Hepatocyte (in vitro differentiated cells): ENCODE data around the gene RBM38. TPM values are rescaled to one million over a fixed set of nuclear protein-coding genes. Genes with fewer than 3 reads are reported as not detected.
"Not testable (repeated sequence)": the region's sequence is repeated elsewhere in the genome, so short reads cannot be mapped to it uniquely, and the experiment has no call there.

Experiments
- DNase-seq: peaks from one replicate; pipeline ENCODE4 v3.0.0-alpha.2; 2016; ENCODE audit warnings: low spot score
- H2AFZ ChIP-seq: fragments of 200-600 bp; sonication (generic); 2 replicates; pipeline ENCODE4 v1.6.0; 2016; ENCODE audit warnings: antibody characterized with exemption, mild to moderate bottlenecking
- H3K27ac ChIP-seq: fragments of 200-600 bp; sonication (generic); 2 replicates; pipeline ENCODE4 v1.5.1; 2016; ENCODE audit warnings: mild to moderate bottlenecking
- H3K27me3 ChIP-seq: fragments of 200-600 bp; sonication (generic); 2 replicates; pipeline ENCODE4 v1.6.1; 2016
- H3K36me3 ChIP-seq: fragments of 200-600 bp; sonication (generic); replicated peaks from 2 replicates; pipeline ENCODE4 v1.5.1; 2016; ENCODE audit warnings: low read depth; ENCODE audit not compliant: insufficient read depth
- H3K4me1 ChIP-seq: fragments of 200-600 bp; sonication (generic); 2 replicates; pipeline ENCODE4 v1.5.1; 2016; ENCODE audit warnings: mild to moderate bottlenecking, moderate library complexity; ENCODE audit not compliant: insufficient read depth
- H3K4me2 ChIP-seq: fragments of 200-600 bp; sonication (generic); 2 replicates; pipeline ENCODE4 v1.6.0; 2016
- H3K4me3 ChIP-seq: fragments of 200-600 bp; sonication (generic); 2 replicates; pipeline ENCODE4 v1.5.1; 2016; ENCODE audit warnings: mild to moderate bottlenecking
- H3K79me2 ChIP-seq: fragments of 200-600 bp; sonication (generic); 2 replicates; pipeline ENCODE4 v1.6.0; 2017; ENCODE audit warnings: mild to moderate bottlenecking
- H3K9me2 ChIP-seq: fragments of 200-600 bp; sonication (generic); replicated peaks from 2 replicates; pipeline ENCODE4 v1.6.0; 2017; ENCODE audit warnings: mild to moderate bottlenecking; ENCODE audit not compliant: insufficient read depth
- H3K9me3 ChIP-seq: fragments of 200-600 bp; sonication (generic); 2 replicates; pipeline ENCODE4 v1.5.1; 2016; ENCODE audit warnings: low read depth, mild to moderate bottlenecking
- H4K20me1 ChIP-seq: fragments of 200-600 bp; sonication (generic); 2 replicates; pipeline ENCODE4 v1.6.0; 2016; ENCODE audit warnings: mild to moderate bottlenecking; ENCODE audit not compliant: insufficient read depth, poor library complexity, severe bottlenecking
- EZH2 ChIP-seq: fragments of 200-600 bp; sonication (generic); IDR thresholded peaks from 2 replicates; pipeline ENCODE4 v1.6.1; 2016; ENCODE audit warnings: antibody characterized with exemption, mild to moderate bottlenecking, borderline replicate concordance
- EZH2phosphoT487 ChIP-seq: fragments of 200-600 bp; sonication (generic); IDR thresholded peaks from one replicate; pipeline ENCODE4 v1.6.1; 2018; ENCODE audit warnings: antibody characterized with exemption, mild to moderate bottlenecking, low read depth, moderate library complexity; ENCODE audit not compliant: unreplicated experiment, severe bottlenecking
- WGBS: methylation state at CpG from one replicate; pipeline ENCODE4 v1.1.6; 2016; ENCODE audit warnings: low lambda C conversion rate; ENCODE audit errors: missing lambda C conversion rate; 5-methylcytosine and 5-hydroxymethylcytosine counted together
- polyA plus RNA-seq: library from polyadenylated mRNA; unstranded; fragments of >200 nt; fragmentation: Nextera tagmentation; extraction: Ambion mirVana; gene quantifications from 2 replicates; pipeline ENCODE4 v1.2.1, GENCODE V29; 2016
- total RNA-seq: library from RNA; depleted of rRNA; stranded (reverse); fragments of >200 nt; gene quantifications from 2 replicates; pipeline ENCODE4 v1.2.3, GENCODE V29; 2014
- TF ChIP-seq, protein P1 (sequence below): fragments of 200-600 bp; sonication (generic); IDR thresholded peaks from 2 replicates; pipeline ENCODE4 v1.5.1; 2016; ENCODE audit warnings: antibody characterized with exemption, mild to moderate bottlenecking; ENCODE audit not compliant: poor library complexity

Gene RBM38
- total and polyA plus RNA-seq, 2 experiments from 2014 or later = 16.1 to 19.6 TPM

DNA sequence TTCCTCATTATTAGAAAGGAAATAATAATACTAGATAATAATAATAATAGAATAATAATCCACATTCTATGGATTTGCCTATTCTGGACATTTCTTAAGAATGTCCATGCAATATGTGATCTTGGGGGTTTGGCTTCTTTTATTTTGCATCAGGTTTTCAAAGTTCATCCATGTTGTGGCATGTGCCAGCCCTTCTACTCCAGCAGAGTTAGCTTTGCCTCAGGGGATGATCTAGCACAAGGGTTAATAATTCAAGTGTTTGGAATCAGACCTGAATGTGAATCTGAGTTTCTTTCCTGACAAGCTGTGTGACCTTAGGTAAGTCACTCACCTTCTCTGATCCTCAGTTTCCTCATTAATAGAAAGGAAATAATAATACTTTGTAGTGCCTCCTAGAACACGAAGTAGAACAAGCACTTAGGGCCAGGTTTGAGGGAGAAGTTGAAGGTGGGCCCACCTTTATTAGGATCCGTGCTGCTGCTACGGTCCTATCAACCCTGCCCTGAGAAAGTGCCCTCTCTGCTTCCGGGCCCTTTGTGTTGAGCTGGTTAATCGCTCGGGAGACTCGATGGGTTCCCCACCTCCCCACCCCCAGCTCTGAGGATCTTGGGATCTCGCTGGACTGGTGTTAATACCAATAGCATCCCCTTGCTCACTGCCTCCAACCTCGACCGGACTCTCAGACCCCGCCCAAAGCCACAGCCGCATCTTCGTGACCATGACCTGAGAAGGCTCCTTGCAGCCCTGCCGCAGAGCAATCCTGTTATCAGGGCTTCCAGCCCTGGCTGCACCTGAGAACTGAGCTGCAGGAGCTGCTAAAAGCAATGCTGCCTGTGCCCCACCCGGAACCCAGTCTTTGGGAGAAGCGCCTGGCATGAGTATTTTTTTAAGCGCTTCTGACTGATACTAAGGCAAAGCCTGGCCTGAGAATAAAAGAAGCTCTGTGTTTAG, 26.9 kb downstream of the RBM38 start:
- H3K36me3 ChIP-seq = no peaks in the 10 kb centered on the region
- H3K4me3 ChIP-seq = no peak overlapping the region
- no peaks in the 10 kb centered on the region for H3K27me3 ChIP-seq
- 68% methylated on average over 17 of the region's 17 CpGs for WGBS
- H3K4me2 ChIP-seq = no peak overlapping the region
- H3K9me3 ChIP-seq = no peaks in the 10 kb centered on the region
- H3K79me2 ChIP-seq = no peaks in the 10 kb centered on the region
- H3K9me2 ChIP-seq = no peaks in the 10 kb centered on the region
- TF ChIP-seq EZH2 = no peak
- TF ChIP-seq, protein P1, sequence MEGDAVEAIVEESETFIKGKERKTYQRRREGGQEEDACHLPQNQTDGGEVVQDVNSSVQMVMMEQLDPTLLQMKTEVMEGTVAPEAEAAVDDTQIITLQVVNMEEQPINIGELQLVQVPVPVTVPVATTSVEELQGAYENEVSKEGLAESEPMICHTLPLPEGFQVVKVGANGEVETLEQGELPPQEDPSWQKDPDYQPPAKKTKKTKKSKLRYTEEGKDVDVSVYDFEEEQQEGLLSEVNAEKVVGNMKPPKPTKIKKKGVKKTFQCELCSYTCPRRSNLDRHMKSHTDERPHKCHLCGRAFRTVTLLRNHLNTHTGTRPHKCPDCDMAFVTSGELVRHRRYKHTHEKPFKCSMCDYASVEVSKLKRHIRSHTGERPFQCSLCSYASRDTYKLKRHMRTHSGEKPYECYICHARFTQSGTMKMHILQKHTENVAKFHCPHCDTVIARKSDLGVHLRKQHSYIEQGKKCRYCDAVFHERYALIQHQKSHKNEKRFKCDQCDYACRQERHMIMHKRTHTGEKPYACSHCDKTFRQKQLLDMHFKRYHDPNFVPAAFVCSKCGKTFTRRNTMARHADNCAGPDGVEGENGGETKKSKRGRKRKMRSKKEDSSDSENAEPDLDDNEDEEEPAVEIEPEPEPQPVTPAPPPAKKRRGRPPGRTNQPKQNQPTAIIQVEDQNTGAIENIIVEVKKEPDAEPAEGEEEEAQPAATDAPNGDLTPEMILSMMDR = no peak
- no peak for TF ChIP-seq EZH2phosphoT487
- H2AFZ ChIP-seq = no peak overlapping the region
- H3K4me1 ChIP-seq = no peaks in the 10 kb centered on the region
- no peak for DNase-seq
- H3K27ac ChIP-seq = no peak overlapping the region
- H4K20me1 ChIP-seq = no peaks in the 10 kb centered on the region

DNA sequence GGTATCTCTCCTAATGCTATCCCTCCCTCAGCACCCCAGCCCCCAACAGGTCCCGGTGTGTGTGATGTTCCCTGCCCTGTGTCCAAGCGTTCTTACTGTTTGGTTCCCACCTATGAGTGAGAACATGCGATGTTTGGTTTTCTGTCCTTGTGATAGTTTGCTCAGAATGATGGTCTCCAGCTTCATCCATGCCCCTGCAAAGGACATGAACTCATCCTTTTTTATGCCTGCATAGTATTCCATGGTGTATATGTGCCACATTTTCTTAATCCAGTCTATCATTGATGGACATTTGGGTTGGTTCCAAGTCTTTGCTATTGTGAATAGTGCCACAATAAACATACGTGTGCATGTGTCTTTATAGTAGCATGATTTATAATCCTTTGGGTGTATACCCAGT, 28.3 kb downstream of the RBM38 start:
- H3K4me2 ChIP-seq, H3K4me1 ChIP-seq, DNase-seq, H3K9me3 ChIP-seq, H3K36me3 ChIP-seq, H4K20me1 ChIP-seq, H3K9me2 ChIP-seq, H3K27me3 ChIP-seq, H2AFZ ChIP-seq, H3K4me3 ChIP-seq, H3K79me2 ChIP-seq, H3K27ac ChIP-seq: not testable (repeated sequence)
- WGBS = 92% methylated on average over 4 of the region's 4 CpGs

DNA sequence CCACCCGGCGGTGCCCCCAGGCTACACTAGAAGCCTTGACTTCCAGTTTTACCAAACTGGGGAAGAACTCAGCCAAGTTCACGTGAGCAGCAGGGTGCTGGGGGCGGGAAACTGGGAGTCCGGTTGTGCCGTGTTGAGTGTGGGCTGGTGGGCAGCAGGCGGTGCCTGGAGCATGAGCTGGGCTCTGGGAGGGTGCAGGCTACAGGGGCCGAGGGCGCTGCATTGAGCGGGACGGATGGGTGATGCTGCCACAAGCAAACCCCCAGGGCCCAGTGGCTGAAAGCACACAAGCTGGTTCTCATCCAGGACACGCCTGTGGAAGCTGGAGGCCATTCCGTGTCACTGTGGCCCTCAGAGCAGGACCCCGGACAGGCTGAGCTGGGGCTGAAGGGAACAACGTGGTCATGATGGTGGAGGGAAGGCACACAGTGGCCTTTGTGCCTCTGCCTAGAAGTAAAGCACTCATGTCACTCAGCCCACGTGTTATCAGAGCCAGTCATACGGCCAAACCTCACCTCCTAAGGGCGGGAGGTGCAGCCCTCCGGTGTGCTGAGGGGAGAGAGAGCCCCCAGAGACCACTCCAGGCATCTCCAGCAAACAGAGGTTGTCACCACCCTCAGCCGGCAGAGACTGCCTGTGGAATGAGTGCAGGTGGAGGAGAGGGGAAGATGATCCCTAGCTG, 29.5 kb downstream of the RBM38 start:
- H3K4me1 ChIP-seq = no peaks in the 10 kb centered on the region
- no peaks in the 10 kb centered on the region for H3K27me3 ChIP-seq
- H4K20me1 ChIP-seq = no peaks in the 10 kb centered on the region
- WGBS = 79% methylated on average over 20 of the region's 20 CpGs
- H3K9me2 ChIP-seq = no peaks in the 10 kb centered on the region
- TF ChIP-seq EZH2 = no peak
- TF ChIP-seq EZH2phosphoT487 = no peak
- TF ChIP-seq, protein P1 = no peak
- H3K36me3 ChIP-seq = no peaks in the 10 kb centered on the region
- no peaks in the 10 kb centered on the region for H3K9me3 ChIP-seq
- no peak overlapping the region for H3K4me2 ChIP-seq
- no peaks in the 10 kb centered on the region for H3K79me2 ChIP-seq
- no peak overlapping the region for H3K4me3 ChIP-seq
- H2AFZ ChIP-seq = no peak overlapping the region
- H3K27ac ChIP-seq = no peak overlapping the region
- DNase-seq = no peak
